ENCODE data around the gene PAK3. TPM values are rescaled to one million over a fixed set of nuclear protein-coding genes. Genes with fewer than 3 reads are reported as not detected.

Gene PAK3
- total and polyA plus RNA-seq, 2 experiments from 2014 or later: 5.0 to 5.4 TPM

GRCh38 chrX:111270339-111270738 lies 174.3 kb downstream of the PAK3 start, which contains the start of gene CAPN6 (continued):
- TF ChIP-seq, protein P1, sequence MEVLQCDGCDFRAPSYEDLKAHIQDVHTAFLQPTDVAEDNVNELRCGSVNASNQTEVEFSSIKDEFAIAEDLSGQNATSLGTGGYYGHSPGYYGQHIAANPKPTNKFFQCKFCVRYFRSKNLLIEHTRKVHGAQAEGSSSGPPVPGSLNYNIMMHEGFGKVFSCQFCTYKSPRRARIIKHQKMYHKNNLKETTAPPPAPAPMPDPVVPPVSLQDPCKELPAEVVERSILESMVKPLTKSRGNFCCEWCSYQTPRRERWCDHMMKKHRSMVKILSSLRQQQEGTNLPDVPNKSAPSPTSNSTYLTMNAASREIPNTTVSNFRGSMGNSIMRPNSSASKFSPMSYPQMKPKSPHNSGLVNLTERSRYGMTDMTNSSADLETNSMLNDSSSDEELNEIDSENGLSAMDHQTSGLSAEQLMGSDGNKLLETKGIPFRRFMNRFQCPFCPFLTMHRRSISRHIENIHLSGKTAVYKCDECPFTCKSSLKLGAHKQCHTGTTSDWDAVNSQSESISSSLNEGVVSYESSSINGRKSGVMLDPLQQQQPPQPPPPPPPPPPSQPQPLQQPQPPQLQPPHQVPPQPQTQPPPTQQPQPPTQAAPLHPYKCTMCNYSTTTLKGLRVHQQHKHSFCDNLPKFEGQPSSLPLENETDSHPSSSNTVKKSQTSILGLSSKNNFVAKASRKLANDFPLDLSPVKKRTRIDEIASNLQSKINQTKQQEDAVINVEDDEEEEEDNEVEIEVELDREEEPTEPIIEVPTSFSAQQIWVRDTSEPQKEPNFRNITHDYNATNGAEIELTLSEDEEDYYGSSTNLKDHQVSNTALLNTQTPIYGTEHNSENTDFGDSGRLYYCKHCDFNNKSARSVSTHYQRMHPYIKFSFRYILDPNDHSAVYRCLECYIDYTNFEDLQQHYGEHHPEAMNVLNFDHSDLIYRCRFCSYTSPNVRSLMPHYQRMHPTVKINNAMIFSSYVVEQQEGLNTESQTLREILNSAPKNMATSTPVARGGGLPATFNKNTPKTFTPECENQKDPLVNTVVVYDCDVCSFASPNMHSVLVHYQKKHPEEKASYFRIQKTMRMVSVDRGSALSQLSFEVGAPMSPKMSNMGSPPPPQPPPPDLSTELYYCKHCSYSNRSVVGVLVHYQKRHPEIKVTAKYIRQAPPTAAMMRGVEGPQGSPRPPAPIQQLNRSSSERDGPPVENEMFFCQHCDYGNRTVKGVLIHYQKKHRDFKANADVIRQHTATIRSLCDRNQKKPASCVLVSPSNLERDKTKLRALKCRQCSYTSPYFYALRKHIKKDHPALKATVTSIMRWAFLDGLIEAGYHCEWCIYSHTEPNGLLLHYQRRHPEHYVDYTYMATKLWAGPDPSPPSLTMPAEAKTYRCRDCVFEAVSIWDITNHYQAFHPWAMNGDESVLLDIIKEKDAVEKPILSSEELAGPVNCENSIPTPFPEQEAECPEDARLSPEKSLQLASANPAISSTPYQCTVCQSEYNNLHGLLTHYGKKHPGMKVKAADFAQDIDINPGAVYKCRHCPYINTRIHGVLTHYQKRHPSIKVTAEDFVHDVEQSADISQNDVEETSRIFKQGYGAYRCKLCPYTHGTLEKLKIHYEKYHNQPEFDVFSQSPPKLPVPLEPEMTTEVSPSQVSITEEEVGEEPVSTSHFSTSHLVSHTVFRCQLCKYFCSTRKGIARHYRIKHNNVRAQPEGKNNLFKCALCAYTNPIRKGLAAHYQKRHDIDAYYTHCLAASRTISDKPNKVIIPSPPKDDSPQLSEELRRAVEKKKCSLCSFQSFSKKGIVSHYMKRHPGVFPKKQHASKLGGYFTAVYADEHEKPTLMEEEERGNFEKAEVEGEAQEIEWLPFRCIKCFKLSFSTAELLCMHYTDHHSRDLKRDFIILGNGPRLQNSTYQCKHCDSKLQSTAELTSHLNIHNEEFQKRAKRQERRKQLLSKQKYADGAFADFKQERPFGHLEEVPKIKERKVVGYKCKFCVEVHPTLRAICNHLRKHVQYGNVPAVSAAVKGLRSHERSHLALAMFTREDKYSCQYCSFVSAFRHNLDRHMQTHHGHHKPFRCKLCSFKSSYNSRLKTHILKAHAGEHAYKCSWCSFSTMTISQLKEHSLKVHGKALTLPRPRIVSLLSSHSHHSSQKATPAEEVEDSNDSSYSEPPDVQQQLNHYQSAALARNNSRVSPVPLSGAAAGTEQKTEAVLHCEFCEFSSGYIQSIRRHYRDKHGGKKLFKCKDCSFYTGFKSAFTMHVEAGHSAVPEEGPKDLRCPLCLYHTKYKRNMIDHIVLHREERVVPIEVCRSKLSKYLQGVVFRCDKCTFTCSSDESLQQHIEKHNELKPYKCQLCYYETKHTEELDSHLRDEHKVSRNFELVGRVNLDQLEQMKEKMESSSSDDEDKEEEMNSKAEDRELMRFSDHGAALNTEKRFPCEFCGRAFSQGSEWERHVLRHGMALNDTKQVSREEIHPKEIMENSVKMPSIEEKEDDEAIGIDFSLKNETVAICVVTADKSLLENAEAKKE (CRISPR knock-in tag; IDR thresholded peaks at IDR 0.05): no peak
- no peak for TF ChIP-seq EZH2phosphoT487 (IDR thresholded peaks at IDR 0.05; ENCODE audit: unreplicated experiment)

Small RNAs within 50 kb of the gene (small RNA-seq; reads per million reads assigned to genes)
- not detected for gene FCF1P4 (ENCODE audit: low replicate concordance)

Other genes starting within 250 kb of the PAK3 start
- 5.1 and 6.3 TPM in 2 replicates for gene CAPN6, start 174.3 kb downstream of the PAK3 start, total RNA-seq (2014; rRNA removed; shearing (Covaris generic))
- 3.8 and 4.5 TPM in 2 replicates for gene CAPN6, start 174.3 kb downstream of the PAK3 start, polyA plus RNA-seq (2016; fragmentation: Nextera tagmentation; extraction: Ambion mirVana)